ENCODE data around the gene PPP6R2.

- no peak for TF ChIP-seq CTCF (IDR thresholded peaks at IDR 0.05)
- TF ChIP-seq POLR2AphosphoS5 (IDR thresholded peaks at IDR 0.05): no peak
- TF ChIP-seq EP300 (IDR thresholded peaks at IDR 0.05): no peak
These were observed 93.1 kb downstream of the PPP6R2 start for GRCh38 chr22:50436015-50436830.
